GM19455 (cell line): ENCODE data around the gene PKLR.
"Not testable (repeated sequence)": the region's sequence is repeated elsewhere in the genome, so short reads cannot be mapped to it uniquely, and the experiment has no call there.

Experiments used
- ATAC-seq: cut with Tn5 transposase; IDR thresholded peaks from one replicate; pipeline ENCODE4 v1.9.1; 2021; ENCODE audit not compliant: unreplicated experiment

The PKLR gene

DNA sequence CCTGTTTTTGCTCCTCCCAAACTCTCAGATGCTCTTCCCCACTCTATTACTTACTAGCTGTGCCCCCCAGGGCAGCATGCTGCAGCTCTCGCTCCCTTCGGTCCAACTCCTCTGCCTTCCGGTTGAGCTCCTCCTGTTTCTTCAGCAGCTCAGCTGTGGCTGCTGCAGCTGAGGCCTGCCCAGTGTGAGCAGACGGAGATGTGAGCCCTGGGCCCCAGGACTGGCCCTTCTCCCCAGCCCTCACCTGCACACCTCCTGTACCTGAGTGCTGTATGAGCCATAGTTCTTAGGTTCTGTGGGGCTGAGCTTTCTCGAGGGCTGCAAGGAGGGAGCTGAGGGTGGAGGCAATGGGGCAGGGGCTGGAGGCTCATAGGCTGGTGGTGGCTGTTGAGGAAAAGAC is 41.0 kb downstream of the PKLR start:
- ATAC-seq, result no peak

DNA sequence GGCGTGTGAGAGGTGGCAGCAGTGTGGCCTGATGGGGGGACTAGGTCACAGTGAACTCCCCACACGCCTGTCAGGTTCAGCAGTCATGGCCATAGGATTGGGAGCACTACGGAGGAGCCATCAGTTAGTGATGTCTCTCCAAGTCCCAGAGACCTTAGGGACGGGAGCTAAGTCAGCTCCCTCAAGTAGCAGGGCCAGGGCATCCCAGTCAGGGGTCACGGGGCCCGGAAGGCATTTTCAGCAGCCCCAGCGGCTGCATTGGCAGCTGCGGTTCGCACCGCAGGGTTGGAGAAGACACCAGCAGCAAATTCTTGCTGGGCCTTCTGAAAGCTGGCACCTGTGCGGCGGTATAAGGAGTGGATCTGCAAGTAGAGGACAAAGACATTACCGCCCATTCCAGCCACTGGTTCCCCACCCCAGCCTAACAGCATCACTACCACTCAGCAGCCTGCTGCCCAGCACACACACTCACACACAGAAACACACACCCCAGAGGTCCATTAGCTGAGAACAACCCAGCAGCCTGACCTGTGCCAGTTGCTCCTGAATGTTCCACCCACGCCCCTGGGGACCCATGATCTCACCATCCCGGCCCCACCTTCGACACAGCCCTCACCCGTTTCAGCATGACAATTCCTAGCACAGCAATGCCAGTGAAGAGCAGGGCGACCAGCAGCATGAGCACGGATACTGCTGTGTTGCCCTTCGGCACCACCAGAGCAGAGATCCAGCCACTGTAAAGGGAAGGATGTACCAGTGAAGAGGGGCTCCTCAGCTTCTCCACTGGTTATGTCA is 45.0 kb downstream of the PKLR start:
- no peak for ATAC-seq

DNA sequence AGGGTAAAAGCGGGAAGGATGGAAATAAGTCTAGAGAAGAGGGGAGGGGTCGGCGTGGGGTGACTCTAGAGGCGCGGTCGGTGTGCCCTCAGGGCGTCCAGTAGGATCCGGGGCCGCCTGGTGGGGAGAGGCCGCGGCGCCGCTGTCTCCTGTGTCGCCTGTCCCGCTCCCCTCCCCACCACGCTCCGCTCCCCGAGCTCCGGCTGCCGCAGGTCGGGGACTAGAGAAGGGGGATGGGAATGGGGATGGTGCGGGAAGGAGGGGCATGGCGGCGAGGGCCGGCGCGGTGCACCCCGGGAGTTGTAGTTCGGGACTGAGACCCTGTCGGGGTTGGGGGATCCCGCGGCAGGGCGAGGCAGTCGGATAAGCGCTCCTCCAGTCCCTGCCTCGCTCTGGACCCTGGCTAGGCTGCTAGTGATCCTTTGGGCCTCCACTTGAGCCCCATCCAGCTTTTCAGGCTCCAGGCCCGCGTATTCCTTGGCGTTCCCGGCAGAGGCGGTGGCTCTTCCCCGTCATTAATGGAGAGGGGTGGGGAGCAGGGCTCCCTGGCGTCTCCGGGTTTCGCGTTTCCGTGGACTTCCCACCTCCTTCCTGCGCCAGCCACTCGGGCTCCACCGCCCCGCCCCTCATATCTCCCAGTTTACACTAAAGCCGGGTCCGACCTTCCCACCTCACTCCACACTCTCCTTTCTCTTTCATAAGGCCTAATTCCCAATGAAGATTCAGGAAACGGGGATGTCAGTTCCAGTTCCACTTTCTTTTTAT is 45.8 kb downstream of the PKLR start, which contains the start of gene ENTREP3:
TSS of gene ENTREP3 (minus strand) at position 241 of the 765 bp plus-strand sequence. CDS start 606 bp downstream, outside the sequence.
- ATAC-seq, result peak; percentile 64

DNA sequence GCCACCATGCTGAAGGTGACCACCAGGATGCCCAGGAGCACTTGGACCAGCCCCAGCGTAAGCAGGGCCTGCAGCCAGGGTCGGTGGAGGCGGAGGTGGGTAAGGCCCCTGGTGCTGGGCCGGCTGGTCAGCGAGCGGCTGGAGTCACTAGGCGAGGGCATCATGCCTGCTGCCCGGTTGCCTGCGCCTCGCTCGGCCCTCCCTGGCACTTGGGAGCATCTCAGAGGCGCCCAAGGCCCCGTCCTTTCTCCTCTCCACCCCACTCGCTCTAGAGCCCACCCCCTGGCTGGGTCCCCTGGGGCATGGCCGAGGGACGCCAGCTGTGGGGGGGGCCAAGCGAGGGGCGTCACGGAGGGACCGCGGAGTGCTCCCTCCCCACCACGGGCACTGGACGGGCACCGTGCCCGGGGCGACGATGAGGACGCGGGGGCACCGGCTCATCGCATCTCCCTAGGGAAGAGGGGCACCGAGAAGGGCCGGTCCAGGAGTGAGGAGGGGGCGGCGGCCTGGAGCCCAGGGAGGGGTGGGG is 46.5 kb downstream of the PKLR start:
- no peak for ATAC-seq

DNA sequence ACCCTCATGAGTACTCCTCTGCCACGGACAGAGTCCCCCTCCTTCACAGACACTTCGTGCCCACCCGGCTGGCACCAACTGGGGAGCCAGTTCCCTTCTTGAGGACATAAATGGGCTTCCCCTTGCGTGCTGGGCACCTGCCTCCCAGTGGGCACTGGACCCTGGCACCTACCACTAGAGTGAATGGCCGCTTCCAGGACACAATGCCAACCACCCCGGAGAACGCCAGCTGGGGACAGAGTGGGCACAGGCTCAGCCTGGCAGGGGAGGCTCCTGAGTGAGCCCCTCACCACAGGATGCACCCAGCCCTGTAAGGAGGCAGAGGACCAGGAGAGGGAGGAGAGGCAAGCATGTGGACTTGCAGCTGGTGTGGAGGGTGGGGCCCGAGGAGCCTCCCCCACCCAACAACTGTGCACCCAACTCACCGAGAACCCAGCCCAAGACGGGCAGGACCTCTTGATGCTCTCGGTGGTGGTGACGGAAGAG is 47.0 kb downstream of the PKLR start:
- no peak for ATAC-seq

DNA sequence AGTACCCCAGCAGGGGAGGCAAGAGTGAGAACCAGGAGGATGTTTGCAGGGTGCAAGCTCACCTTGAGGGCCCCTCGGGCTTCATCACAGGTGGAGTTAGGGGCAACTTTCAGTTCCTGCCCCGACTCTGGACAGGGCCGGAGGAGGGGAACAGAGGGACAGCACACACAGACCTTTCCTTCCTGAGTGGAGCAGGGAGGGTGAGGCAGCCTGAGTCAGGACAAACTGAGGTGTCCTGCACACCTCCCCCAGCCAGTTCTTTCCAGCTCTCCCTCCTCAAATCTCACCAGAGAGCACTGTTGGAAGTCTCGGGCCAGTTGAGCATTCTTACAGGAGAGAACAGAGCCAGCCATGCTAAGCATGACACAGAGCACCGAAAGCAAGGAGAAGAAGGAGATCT is 47.4 kb downstream of the PKLR start:
- no peak for ATAC-seq

DNA sequence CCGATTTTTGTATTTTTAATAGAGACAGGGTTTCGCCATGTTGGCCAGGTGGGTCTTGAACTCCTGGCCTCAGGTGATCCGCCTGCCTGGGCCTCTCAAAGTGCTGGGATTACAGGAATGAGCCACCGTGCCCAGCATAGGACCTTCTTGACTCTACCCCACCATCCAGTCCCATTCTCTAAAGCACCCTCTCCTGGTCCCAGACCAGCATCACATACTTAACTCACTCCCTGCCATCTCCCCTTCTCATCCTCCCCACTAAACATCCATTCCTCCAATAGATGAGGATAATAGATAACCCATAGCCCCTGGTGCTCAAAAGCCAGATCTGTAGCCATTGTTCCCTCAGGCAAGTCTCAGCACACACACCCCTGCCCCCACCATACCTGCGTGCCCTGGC is 48.0 kb downstream of the PKLR start:
- ATAC-seq, result no peak

DNA sequence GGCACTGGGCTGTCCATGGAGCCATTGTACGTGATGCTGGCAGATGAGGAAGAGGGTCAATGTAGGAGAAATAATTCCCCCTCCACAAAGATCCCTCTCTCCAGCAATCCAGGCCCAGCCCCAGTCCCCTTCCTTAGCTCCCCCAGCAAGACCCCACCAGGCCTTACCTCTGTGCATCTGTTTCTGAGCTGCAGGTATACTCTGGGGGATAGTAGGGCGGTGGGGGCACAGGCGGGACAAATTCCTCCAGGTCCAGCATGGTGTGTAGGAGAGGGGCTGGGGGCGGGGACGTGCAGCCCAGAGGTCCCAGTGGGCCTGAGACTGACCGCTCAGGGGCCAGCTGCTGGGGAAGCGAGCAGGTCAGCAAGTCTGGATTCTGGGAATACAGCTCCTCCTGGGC is 49.7 kb downstream of the PKLR start:
- no peak for ATAC-seq

DNA sequence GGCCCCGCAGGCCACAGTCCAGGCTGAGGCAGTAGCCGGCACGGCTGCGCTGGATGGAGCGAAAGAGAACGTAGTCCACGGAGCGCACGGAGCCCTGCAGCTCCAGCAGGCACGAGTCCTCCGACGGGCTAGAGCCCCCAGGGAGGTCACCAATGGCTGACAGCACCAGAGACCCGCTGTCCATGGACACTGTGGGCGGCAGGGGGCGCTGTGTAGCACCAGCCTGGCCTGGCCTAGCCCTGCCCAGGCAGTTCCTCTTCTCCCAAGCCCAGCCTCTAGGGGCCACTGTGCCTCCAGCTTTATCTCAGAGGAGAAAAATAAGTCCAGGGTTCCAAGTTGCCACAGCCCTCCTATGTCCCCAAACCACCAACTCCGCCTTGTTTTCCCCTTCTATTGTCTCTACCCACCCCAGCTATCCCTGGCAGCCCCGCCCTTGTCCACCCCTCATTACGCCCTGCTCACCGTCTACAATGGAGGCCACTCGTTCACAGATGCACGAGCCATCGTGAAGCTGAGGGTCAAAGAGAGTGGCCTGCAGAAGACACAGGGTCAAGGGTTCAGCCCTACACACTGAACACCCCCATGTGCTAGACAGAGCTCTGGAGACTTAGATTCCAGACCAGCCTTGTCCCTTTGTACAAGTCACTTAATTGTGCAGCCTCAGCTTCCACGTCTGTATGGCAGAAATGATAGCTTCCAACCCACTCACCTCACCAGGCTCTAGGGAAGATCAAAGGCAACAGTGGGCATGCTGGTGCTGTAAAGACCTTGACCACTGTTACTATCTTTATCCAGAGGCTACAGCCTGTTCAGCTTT is 50.4 kb downstream of the PKLR start:
- peak; percentile 76 for ATAC-seq

DNA sequence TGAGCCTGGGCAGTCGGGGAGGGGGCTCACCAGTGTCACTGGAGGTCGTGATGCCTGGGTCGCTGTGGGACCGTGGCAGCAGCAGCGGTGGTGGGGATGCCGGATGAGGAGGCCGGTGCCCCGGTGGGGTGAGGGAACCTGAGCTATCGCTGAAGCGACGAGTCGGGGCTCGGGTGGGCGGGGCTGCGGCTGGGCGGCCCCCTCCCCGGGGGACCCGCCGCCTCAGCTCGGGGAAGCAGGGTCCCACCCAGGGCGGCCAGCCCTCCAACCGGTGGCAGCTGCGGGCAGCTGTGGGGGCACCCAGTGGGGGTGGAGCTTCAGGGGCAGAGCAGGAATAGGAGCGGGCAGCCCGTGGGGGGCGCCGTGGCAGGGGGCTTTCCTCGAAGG is 51.0 kb downstream of the PKLR start:
- ATAC-seq, result no peak

DNA sequence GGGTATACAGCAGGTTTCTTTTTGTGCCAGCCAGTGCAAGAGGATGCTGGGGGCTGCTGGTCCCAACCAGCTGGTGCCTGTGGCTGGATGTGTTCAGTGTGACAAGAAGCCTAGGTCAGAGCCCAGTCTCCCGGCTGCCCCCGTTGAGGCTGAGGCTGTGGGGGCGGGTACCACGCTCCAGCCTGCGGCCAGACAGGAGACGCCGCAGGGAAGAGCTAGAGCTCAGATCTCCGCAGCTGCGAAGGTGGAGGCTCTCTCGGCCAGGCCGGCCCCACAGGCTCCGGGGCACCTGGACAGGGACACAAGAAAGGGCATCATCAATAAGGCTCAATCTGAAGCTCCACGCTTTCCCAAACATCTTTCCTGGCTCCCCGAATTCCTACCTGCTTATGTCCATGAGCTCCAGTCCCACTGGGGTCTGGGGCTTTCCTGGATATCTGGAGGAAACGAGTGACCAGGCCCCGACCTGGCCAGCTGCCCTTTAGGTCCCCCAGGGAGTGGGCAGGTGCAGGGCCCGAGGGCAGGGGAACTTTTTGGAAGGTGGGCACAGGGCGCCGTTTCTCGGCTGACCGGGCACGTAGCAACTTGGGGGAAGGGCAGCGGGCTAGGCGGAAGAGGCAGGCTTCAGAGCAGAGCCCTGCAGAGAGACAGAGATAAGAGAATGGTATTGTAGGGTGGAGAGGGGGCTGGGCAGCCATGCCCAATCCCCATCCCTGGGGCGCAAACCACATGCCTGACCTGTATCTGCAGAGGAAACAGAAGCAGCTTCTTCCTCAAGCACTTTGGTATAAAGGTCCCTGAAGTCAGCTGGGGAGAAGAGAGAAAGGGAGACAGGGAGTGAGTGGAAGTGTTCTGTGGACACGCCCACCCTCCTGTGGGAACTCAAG is 53.3 kb downstream of the PKLR start:
- ATAC-seq, result no peak

DNA sequence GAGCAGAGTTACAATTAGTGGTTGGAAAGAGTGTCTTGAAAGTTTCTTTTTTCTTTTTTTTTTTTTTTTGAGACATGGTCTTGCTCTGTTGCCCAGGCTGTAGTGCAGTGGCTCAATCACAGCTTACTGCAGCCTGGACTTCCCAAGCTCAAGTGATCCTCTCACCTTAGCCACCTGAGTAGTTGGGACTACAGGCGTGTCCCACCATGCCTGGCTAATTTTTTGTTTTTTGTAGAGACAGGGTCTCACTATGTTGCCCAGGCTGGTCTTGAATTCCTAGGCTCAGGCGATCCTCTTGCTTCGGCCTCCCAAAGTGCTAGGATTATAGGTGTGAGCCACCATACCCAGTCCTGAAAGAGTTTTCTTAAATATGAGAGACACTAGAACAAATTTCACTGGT is 54.4 kb downstream of the PKLR start:
- ATAC-seq, result not testable (repeated sequence)

DNA sequence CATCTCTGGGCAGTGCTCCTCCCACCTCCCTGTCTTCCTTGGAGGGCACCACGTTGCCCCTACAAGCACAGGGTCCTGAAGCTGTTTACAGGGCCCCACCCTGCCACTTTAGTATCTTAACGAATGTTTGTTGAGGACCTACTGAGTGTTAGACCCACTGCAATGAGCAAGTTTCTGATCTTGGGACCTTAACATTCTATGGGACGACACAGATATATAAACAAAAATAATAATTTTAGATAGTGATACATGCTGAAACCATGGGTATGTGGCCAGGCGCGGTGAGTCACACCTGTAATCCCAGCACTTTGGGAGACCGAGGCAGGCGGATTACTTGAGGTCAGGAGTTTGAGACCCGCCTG is 56.1 kb downstream of the PKLR start:
- no peak for ATAC-seq

DNA sequence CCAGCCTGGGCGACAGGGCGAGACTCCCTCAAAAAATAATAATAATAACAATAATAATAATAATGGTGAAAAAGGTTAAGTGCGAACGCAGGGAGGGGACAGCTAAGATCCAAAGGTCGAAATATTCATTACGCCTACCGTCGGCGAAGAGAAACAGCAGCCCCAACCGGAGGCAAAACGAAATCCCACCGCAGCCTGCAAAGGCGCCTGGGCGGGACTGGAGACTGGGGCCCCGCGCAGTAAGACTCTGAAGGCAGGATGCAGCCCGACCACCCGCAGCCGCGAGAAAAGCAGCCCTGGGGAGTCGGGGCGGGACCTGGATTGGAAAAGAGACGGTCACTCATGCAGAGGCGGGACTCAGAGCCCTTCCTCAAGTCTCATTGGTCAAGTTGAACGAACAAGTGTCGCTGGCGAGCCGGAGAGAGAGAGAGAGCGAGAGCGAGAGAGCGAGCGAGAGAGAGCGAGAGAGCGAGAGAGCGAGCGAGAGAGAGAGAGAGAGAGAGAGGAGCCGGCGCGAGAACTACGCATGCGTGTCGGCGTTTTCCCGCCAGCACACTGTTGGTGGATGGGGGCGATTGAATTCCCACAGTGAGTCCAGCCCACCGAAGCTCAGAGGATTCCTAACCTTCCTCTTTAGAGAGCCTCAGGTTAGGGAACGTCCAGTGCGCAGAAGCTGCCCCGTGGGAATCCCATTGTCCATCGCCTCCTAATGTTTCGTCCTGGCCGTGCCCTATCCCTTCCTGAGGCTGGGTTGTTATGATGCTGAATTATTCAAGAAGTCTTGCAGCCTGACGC is 56.7 kb downstream of the PKLR start:
- peak; percentile 82 for ATAC-seq

DNA sequence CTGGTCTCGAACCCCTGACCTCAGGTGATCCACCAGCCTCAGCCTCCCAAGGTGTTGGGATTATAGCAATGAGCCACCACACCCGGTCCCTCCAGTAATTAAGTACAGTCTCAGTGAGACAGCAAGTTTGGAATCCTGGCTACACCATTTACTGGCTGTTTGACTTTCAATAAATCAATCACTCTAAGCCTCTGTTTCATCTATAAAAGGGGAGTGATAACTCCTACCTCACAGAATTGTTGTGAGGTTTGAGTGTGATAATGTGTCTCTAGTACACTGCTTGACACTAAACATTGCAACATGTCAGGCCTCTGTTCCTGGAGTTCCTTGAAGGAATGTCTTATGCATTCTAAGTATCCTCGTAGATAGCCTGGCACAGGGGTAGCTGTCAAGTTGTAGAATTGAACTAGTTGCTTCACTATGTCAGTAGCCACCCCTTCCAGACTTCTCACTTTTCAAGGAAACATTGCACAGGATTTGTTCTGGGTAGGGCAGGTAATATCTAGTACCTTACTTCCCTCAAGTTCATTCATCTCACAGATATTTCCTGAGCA is 58.4 kb downstream of the PKLR start:
- ATAC-seq, result no peak

DNA sequence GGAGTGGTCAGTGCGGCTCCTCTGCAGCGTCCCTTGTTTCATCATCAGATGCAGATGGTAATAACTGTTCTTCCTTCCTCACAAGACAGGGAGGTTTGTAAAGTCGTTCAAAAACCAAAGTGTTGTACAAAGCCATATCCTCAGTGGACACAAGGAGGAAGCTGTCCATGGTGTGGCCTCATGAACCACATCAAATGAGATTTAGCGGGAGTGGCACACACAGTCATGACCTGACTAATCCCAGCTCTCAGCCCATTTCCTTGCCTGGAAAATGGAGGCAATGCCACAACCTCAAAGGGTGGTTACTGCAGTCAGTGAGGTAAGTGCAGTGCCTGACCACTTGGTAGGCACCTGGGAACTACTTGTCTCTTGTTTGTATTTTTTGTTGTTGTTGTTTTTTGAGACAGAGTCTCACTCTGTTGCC is 59.4 kb downstream of the PKLR start:
- no peak for ATAC-seq

DNA sequence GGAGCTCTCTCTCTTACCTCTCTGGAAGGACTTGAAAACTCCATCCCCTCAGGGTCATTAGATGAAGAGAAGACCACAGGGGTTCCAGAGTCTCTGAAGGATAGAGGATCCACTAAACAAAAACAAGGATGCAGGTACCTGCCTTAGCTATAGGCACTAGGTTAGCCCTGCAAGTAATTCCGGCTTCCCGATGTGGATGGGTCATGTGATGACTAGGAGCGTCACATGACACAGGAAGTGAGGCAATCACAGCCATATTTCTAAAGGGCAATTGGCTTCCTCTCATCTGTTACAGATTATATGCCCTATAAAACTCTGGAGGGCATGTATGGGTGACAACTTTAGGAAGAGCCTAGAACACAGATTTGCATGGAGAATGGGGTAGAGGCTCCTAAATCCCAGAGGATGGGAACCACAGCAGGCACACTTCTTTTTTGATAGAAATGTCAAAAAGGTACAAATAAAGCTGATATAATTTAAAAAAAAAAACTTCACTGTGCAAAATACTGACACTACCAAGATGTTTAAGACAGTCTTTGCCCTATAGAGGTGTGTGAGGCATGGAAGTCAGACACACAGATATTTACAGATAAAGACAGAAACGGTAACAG is 60.1 kb downstream of the PKLR start:
- no peak for ATAC-seq
